ENCODE measurements around the gene OR5H6.

GRCh38 chr3:98233468-98233867 lies 30.6 kb upstream of the OR5H6 start:
- TF ChIP-seq, protein P1, sequence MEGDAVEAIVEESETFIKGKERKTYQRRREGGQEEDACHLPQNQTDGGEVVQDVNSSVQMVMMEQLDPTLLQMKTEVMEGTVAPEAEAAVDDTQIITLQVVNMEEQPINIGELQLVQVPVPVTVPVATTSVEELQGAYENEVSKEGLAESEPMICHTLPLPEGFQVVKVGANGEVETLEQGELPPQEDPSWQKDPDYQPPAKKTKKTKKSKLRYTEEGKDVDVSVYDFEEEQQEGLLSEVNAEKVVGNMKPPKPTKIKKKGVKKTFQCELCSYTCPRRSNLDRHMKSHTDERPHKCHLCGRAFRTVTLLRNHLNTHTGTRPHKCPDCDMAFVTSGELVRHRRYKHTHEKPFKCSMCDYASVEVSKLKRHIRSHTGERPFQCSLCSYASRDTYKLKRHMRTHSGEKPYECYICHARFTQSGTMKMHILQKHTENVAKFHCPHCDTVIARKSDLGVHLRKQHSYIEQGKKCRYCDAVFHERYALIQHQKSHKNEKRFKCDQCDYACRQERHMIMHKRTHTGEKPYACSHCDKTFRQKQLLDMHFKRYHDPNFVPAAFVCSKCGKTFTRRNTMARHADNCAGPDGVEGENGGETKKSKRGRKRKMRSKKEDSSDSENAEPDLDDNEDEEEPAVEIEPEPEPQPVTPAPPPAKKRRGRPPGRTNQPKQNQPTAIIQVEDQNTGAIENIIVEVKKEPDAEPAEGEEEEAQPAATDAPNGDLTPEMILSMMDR (conservative IDR thresholded peaks at IDR 0.05; ENCODE audit: low read length), result no peak
- TF ChIP-seq EZH2phosphoT487 (IDR thresholded peaks at IDR 0.05; ENCODE audit: borderline replicate concordance, low read depth, low read length), result no peak
